ENCODE data around the gene SIRT7.

DNA sequence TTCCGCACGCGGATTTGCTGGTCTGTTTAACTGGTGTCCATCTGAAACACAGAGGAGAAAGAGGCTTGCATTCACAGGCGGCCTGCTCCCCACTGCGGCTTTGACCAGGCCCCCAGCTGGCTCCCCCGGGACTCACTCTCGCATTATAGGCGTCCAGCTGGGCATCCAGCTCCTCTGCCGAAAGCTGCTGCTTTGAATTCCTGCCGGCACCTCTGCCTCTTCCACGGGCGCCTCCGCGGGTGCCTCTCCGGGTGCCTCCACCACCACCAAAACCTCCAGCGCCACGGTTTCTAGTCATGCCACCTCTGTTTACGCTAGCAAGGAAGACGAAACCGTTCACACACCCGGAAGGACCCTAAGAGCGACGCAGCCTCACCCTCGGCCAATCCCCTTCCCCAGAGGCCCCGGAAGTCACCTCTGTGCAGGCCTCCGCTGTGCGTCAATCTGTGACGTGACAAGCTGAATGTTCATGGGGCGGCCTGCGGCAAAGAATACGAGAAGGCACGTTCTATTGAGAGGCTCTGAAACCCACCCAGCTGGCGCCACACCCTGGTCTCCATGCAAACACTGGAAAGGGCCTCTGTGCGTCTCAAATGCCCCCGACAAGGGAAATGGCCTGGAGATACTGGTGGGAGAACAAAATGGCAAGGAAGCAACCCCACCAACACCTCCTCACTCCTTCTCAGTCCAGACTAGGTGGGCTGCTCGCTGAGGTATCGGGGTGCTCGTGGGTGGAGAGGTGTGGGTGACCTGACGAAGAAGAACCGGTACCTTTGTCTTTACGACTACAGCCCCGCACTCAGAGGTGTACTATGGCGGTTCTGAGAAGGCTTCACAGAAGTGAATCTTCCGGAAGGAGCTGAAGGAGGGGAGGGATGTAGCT, 29.6 kb downstream of the SIRT7 start:
- TF ChIP-seq CEBPB (IDR thresholded peaks at IDR 0.05) (no peak), CREB1 (IDR thresholded peaks at IDR 0.05; ENCODE audit: low read depth) (no peak), REST (IDR thresholded peaks at IDR 0.05; ENCODE audit: low read depth) (no peak), NFIC (IDR thresholded peaks at IDR 0.05) (no peak), MAX (IDR thresholded peaks at IDR 0.05) (no peak), USF1 (IDR thresholded peaks at IDR 0.05) (no peak), YY1 (IDR thresholded peaks at IDR 0.05; ENCODE audit: low read depth) (no peak), EP300 (IDR thresholded peaks at IDR 0.05; ENCODE audit: borderline replicate concordance) (no peak), FOXM1 (IDR thresholded peaks at IDR 0.05; ENCODE audit: borderline replicate concordance, low read depth) (no peak)

All from Ishikawa (cell line).